Measurements from ENCODE around the gene ZNF366.

GRCh38 chr5:72459913-72460312 is 47.3 kb downstream of the ZNF366 start:
- TF ChIP-seq EZH2 (IDR thresholded peaks at IDR 0.05; ENCODE audit: borderline replicate concordance): no peak
- no peak for TF ChIP-seq CTCF (IDR thresholded peaks at IDR 0.05; ENCODE audit: poor library complexity)
- no peak for TF ChIP-seq EZH2phosphoT487 (IDR thresholded peaks at IDR 0.05; ENCODE audit: low read depth, severe bottlenecking, unreplicated experiment)
